Esophagus squamous epithelium (tissue), 5 donors: ENCODE measurements around the gene MCOLN3. TPM values are rescaled to one million over a fixed set of nuclear protein-coding genes. Genes with fewer than 3 reads are reported as not detected.

Experiments
- DNase-seq: peaks from one replicate; lab custom pipeline; 2025; lab: John Stamatoyannopoulos, UW
- H3K27ac ChIP-seq, 4 donors: fragments of 200-600 bp; sonication (generic); one replicate each; pipeline ENCODE4 v1.5.1; 2016 to 2019; ENCODE audit warnings: mild to moderate bottlenecking in 1 of 4
- H3K27me3 ChIP-seq, 4 donors: fragments of 200-600 bp; sonication (generic); 1 replicate in 3 of 4; 2 replicates in 1 of 4; pipeline versions ENCODE4 v1.5.1 to v1.6.0; 2017 to 2021; ENCODE audit warnings: antibody characterized with exemption in 1 of 4
- H3K36me3 ChIP-seq, 3 donors: fragments of 200-600 bp; sonication (generic); one replicate each; pipeline ENCODE4 v1.5.1; 2016 to 2019
- H3K4me1 ChIP-seq, 3 donors: fragments of 200-600 bp; sonication (generic); one replicate each; pipeline ENCODE4 v1.5.1; 2017 to 2019
- H3K4me3 ChIP-seq, 4 donors: fragments of 200-600 bp; sonication (generic); 1 replicate in 3 of 4; 2 replicates in 1 of 4; pipeline ENCODE4 v1.5.1; 2016 to 2019; ENCODE audit warnings: mild to moderate bottlenecking in 2 of 4, moderate library complexity in 1 of 4
- H3K9me3 ChIP-seq, 3 donors: fragments of 200-600 bp; sonication (generic); one replicate each; pipeline ENCODE4 v1.5.1; 2016 to 2019
- CTCF ChIP-seq, 6 experiments: fragments of 450-650 bp in 4 of 6; fragments of 200-600 bp in 2 of 6; sonication (generic) in 2 of 6; IDR thresholded peaks; one replicate each; pipeline ENCODE4 v1.5.1; 2016 to 2019; ENCODE audit warnings: antibody characterized with exemption in 6 of 6, mild to moderate bottlenecking in 4 of 6, moderate library complexity in 4 of 6
- POLR2A ChIP-seq, 4 donors: fragments of 450-650 bp; IDR thresholded peaks; one replicate each; pipeline ENCODE4 v1.6.1; 2017; ENCODE audit warnings: antibody characterized with exemption in 4 of 4, mild to moderate bottlenecking in 4 of 4, moderate library complexity in 3 of 4
- WGBS, 2 donors: methylation state at CpG; one replicate each; pipeline ENCODE4 v1.1.5; 2018; 5-methylcytosine and 5-hydroxymethylcytosine counted together
- intact Hi-C: fragments of 100-400 bp; cut with DNase I; formaldehyde crosslinking; loops from one replicate; pipeline ENCODE4 v1.15.0; 2022
- total RNA-seq, 4 donors: library from RNA; depleted of rRNA; stranded (reverse); fragments of >200 nt; gene quantifications; one replicate each; pipeline ENCODE4 v1.1.0, GENCODE V29; 2016
- donor health status: DM: yes; HTN: yes; CAD: no.

Gene MCOLN3
- total RNA-seq, 4 donors from 2014 or later = 0.32 to 2.3 (median 0.61) TPM; not detected in 1

DNA sequence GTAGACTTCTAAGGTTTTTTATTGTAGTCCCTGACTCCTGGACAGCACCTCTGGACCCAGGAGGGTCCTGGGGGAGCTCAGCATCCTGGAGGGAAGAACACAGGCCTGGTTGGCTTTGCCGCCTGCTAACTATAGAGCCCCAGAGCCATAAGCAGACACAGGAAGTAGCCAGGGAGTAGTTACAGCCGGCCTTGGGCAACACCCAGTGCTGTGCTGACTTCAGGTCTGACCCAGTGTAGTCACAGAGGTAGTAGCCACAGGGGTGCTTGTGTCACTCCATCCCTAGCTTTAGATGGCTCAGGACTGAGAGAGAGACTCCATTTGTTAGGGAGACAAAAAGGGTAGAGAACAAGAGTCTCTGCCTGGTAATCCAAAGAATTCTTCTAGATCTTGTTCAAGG lies 73.3 kb downstream of the MCOLN3 start:
- no peaks in the 10 kb centered on the region for H3K9me3 ChIP-seq
- 40% methylated on average over 2 of the region's 2 CpGs; no CpG with 5 or more reads in 1 of the 2 donors for WGBS, 2 donors
- no peak overlapping the region for H3K4me3 ChIP-seq
- H3K36me3 ChIP-seq = no peaks in the 10 kb centered on the region
- no peak for DNase-seq
- H3K4me1 ChIP-seq = no peaks in the 10 kb centered on the region
- no peak for TF ChIP-seq POLR2A (IDR thresholded peaks at IDR 0.05)
- no peak for TF ChIP-seq CTCF (IDR thresholded peaks at IDR 0.05)
- no peaks in the 10 kb centered on the region for H3K27me3 ChIP-seq
- intact Hi-C loops = no loop called here
- H3K27ac ChIP-seq = no peak overlapping the region

- Histone ChIP-seq H3K27ac (no peak overlapping the region), H3K36me3 (no peaks in the 10 kb centered on the region), H3K27me3 (no peaks in the 10 kb centered on the region), H3K4me1 (no peaks in the 10 kb centered on the region), H3K9me3 (no peaks in the 10 kb centered on the region), H3K4me3 (no peak overlapping the region)
- TF ChIP-seq CTCF (IDR thresholded peaks at IDR 0.05) (no peak), POLR2A (IDR thresholded peaks at IDR 0.05) (no peak)
- no peak for DNase-seq
- WGBS, 2 donors = 71 to 84% methylated on average over 7 of the region's 7 CpGs
- intact Hi-C loops = no loop called here
Observed at GRCh38 chr1:84973498-84974334, 74.6 kb downstream of the MCOLN3 start.

DNA sequence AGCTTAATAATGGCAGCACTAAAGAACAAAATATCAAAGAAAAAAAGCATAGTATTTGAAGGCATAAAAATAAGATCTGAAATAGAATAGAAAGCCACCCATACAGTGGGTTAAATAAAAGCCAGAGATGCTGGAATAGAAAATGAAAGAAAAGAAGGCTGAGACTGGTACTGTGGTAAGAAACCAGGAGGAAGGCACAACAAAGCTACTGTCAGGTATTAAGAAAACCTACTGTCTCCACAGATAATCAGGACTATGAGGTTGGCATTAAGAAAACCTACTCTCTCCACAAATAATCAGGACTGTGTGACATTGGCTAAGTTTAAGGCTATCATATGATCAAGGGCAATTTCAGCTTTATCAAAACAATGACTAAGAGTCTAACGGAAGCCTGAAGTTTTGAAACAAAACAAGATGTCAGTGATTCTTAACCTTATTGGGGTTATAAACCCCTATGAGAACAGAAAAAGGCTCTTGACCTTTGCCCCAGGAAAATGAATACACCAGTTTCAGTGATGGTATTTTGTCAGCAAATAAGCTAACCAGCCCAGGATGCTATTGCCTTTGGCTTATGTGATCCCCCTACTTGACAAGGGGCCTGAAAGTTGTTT lies 75.8 kb downstream of the MCOLN3 start:
- 35 to 50% methylated on average over 1 of the region's 1 CpG for WGBS, 2 donors
- intact Hi-C loops = no loop called here
- no peak overlapping the region for H3K4me3 ChIP-seq
- no peaks in the 10 kb centered on the region for H3K27me3 ChIP-seq
- no peaks in the 10 kb centered on the region for H3K36me3 ChIP-seq
- TF ChIP-seq POLR2A (IDR thresholded peaks at IDR 0.05) (no peak), CTCF (IDR thresholded peaks at IDR 0.05) (no peak)
- H3K4me1 ChIP-seq = no peaks in the 10 kb centered on the region
- H3K27ac ChIP-seq = no peak overlapping the region
- no peaks in the 10 kb centered on the region for H3K9me3 ChIP-seq
- DNase-seq = no peak

DNA sequence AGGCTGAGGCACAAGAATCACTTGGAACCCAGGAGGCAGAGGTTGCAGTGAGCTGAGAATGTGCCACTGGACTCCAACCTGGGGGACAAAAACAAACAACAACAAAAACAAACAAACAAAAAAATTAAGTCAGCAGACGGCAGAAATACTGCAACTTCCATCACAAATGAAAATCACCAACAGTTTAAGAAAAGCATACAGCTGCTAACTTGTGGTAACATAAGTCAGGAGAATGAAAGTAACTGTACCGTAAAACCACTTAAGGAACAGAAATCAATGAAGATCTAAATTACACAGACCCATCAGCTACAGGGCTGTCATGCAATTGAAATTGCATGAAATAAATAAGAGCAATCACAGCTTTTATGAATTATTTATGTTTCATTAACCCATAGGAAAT lies 76.3 kb downstream of the MCOLN3 start:
- no peak overlapping the region for H3K27ac ChIP-seq
- H3K4me1 ChIP-seq = no peaks in the 10 kb centered on the region
- no peaks in the 10 kb centered on the region for H3K27me3 ChIP-seq
- no peak for DNase-seq
- TF ChIP-seq POLR2A (IDR thresholded peaks at IDR 0.05) (no peak), CTCF (IDR thresholded peaks at IDR 0.05) (no peak)
- intact Hi-C loops = no loop called here
- H3K36me3 ChIP-seq = no peaks in the 10 kb centered on the region
- H3K9me3 ChIP-seq = no peaks in the 10 kb centered on the region
- 70 to 80% methylated on average over 2 of the region's 2 CpGs for WGBS, 2 donors
- no peak overlapping the region for H3K4me3 ChIP-seq
